ENCODE measurements around the gene COL13A1.

- TF ChIP-seq POLR2A (IDR thresholded peaks at IDR 0.05) (no peak), CTCF (IDR thresholded peaks at IDR 0.05) (no peak)
These were observed 175.3 kb downstream of the COL13A1 start for GRCh38 chr10:69976795-69977546.

Data from adrenal gland (tissue), 5 donors.